ENCODE measurements around the gene CCSER1.

CCSER1 gene

GRCh38 chr4:90960433-90960832 lies 833.2 kb downstream of the CCSER1 start:
- TF ChIP-seq CTCF (IDR thresholded peaks at IDR 0.05; ENCODE audit: extremely low read depth, missing control alignments): no peak
- DNase-seq (ENCODE audit: low spot score): no peak

- no peak for DNase-seq (ENCODE audit: low spot score)
- no peak for TF ChIP-seq CTCF (IDR thresholded peaks at IDR 0.05; ENCODE audit: extremely low read depth, missing control alignments)
Measured at GRCh38 chr4:90960840-90961239, 833.6 kb downstream of the CCSER1 start.

GRCh38 chr4:90970021-90970420 lies 842.8 kb downstream of the CCSER1 start:
- TF ChIP-seq CTCF (IDR thresholded peaks at IDR 0.05; ENCODE audit: extremely low read depth, missing control alignments): no peak
- DNase-seq (ENCODE audit: low spot score): no peak

- TF ChIP-seq CTCF (IDR thresholded peaks at IDR 0.05; ENCODE audit: extremely low read depth, missing control alignments): no peak
- DNase-seq (ENCODE audit: low spot score): no peak
Measured at GRCh38 chr4:90977726-90978125, 850.5 kb downstream of the CCSER1 start.

- no peak for TF ChIP-seq CTCF (IDR thresholded peaks at IDR 0.05; ENCODE audit: extremely low read depth, missing control alignments)
- no peak for DNase-seq (ENCODE audit: low spot score)
Measured at GRCh38 chr4:90979556-90979955, 852.4 kb downstream of the CCSER1 start.

- TF ChIP-seq CTCF (IDR thresholded peaks at IDR 0.05; ENCODE audit: extremely low read depth, missing control alignments): no peak
- DNase-seq (ENCODE audit: low spot score): no peak
Measured at GRCh38 chr4:90982813-90983212, 855.6 kb downstream of the CCSER1 start.

- no peak for DNase-seq (ENCODE audit: low spot score)
- TF ChIP-seq CTCF (IDR thresholded peaks at IDR 0.05; ENCODE audit: extremely low read depth, missing control alignments): no peak
Measured at GRCh38 chr4:90990284-90990683, 863.1 kb downstream of the CCSER1 start.
